ENCODE measurements around the gene SCNN1G.

The SCNN1G gene

GRCh38 chr16:23202166-23202565, 19.6 kb downstream of the SCNN1G start:
- TF ChIP-seq NFIC (IDR thresholded peaks at IDR 0.05) = no peak
- TF ChIP-seq TAF1 (IDR thresholded peaks at IDR 0.05; ENCODE audit: low read depth) = no peak
- TF ChIP-seq TEAD4 (IDR thresholded peaks at IDR 0.05) = no peak
- TF ChIP-seq FOXM1 (IDR thresholded peaks at IDR 0.05; ENCODE audit: borderline replicate concordance, low read depth) = no peak
- TF ChIP-seq CEBPB (IDR thresholded peaks at IDR 0.05) = no peak
- no peak for TF ChIP-seq USF1 (IDR thresholded peaks at IDR 0.05)
- no peak for TF ChIP-seq CREB1 (IDR thresholded peaks at IDR 0.05; ENCODE audit: low read depth)
- TF ChIP-seq, protein P1, sequence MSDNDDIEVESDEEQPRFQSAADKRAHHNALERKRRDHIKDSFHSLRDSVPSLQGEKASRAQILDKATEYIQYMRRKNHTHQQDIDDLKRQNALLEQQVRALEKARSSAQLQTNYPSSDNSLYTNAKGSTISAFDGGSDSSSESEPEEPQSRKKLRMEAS (IDR thresholded peaks at IDR 0.05) = no peak
- TF ChIP-seq REST (IDR thresholded peaks at IDR 0.05; ENCODE audit: low read depth) = no peak
- TF ChIP-seq TCF12 (IDR thresholded peaks at IDR 0.05; ENCODE audit: low read depth) = no peak

- TF ChIP-seq USF1 (IDR thresholded peaks at IDR 0.05) (no peak), NFIC (IDR thresholded peaks at IDR 0.05) (no peak), REST (IDR thresholded peaks at IDR 0.05; ENCODE audit: low read depth) (no peak), TCF12 (IDR thresholded peaks at IDR 0.05; ENCODE audit: low read depth) (no peak), FOXM1 (IDR thresholded peaks at IDR 0.05; ENCODE audit: borderline replicate concordance, low read depth) (no peak), RAD21 (IDR thresholded peaks at IDR 0.05; ENCODE audit: low read depth) (no peak), EP300 (IDR thresholded peaks at IDR 0.05; ENCODE audit: borderline replicate concordance) (no peak), TEAD4 (IDR thresholded peaks at IDR 0.05) (no peak), CREB1 (IDR thresholded peaks at IDR 0.05; ENCODE audit: low read depth) (no peak), ZBTB7A (IDR thresholded peaks at IDR 0.05; ENCODE audit: low read depth) (no peak), CEBPB (IDR thresholded peaks at IDR 0.05) (no peak), YY1 (IDR thresholded peaks at IDR 0.05; ENCODE audit: low read depth) (no peak), EGR1 (IDR thresholded peaks at IDR 0.05) (no peak), TAF1 (IDR thresholded peaks at IDR 0.05; ENCODE audit: low read depth) (no peak)
- TF ChIP-seq, protein P1 (IDR thresholded peaks at IDR 0.05) = no peak
Observed at GRCh38 chr16:23206986-23207385, 24.4 kb downstream of the SCNN1G start.

DNA sequence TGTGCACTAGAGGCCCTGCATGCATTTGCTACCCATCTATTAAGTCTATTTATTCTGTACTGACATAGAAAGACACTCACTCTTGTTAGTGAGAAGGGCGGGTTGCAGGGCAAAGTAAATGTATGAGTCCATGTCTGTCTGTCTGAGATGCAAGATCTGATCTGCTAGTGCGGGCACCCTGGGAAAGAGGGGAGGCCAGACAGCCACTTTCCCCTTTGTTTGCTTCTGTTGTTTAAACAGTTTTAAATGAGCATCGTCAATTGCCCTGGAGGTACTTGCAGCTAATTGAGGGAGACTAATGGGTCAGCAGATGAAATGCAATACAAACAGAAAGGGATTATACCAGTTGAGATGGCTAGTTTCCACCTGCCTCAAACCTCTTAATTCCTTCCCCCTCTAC, 24.9 kb downstream of the SCNN1G start:
- no peak for TF ChIP-seq CEBPB (IDR thresholded peaks at IDR 0.05)
- TF ChIP-seq USF1 (IDR thresholded peaks at IDR 0.05) = no peak
- no peak for TF ChIP-seq CREB1 (IDR thresholded peaks at IDR 0.05; ENCODE audit: low read depth)
- TF ChIP-seq TEAD4 (IDR thresholded peaks at IDR 0.05) = no peak
- TF ChIP-seq FOXM1 (IDR thresholded peaks at IDR 0.05; ENCODE audit: borderline replicate concordance, low read depth) = no peak

DNA sequence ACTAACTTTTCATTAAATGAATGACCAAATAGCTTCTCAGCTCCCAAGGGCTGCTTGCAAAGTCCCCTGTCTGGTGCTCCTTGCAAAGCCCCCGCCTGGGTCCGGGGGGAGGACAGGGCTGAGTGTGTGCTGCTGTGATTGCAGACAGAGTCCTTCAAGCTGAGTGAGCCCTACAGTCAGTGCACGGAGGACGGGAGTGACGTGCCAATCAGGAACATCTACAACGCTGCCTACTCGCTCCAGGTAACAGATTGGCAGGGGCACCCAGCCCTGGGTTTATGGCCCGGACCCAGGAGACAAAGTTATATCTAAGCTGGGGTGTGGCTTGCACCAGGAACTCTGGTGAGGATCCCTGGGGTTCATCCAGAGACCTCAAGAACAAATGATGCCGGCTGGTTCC, 27.1 kb downstream of the SCNN1G start:
- TF ChIP-seq FOXM1 (IDR thresholded peaks at IDR 0.05; ENCODE audit: borderline replicate concordance, low read depth) (no peak), REST (IDR thresholded peaks at IDR 0.05; ENCODE audit: low read depth) (no peak), USF1 (IDR thresholded peaks at IDR 0.05) (no peak), CEBPB (IDR thresholded peaks at IDR 0.05) (no peak), RAD21 (IDR thresholded peaks at IDR 0.05; ENCODE audit: low read depth) (no peak)

Data from Ishikawa (cell line).